ENCODE measurements around the gene LAPTM5. TPM values are rescaled to one million over a fixed set of nuclear protein-coding genes. Genes with fewer than 3 reads are reported as not detected.

Gene LAPTM5
- total and polyA plus RNA-seq, 3 donors from 2014 or later = 2.0 to 46.9 (median 16.3) TPM

GRCh38 chr1:30705698-30706097 lies 51.9 kb downstream of the LAPTM5 start:
- Histone ChIP-seq H3K27ac (no peak overlapping the region), H3K27me3 (no peaks in the 10 kb centered on the region), H3K36me3 (ENCODE audit: low read depth, missing control alignments) (no peaks in the 10 kb centered on the region), H3K4me3 (no peak overlapping the region), H3K9me3 (no peaks in the 10 kb centered on the region), H3K4me1 (peaks cover 11% of the 10 kb centered on the region)
- WGBS, 2 donors = 72 to 87% methylated on average over 4 of the region's 4 CpGs
- intact Hi-C loops (cut with DNase I; ENCODE audit: low total_unique reads) = no loop called here
- DNase-seq = no peak
- no peak for TF ChIP-seq CTCF (IDR thresholded peaks at IDR 0.05)
- TF ChIP-seq POLR2A (IDR thresholded peaks at IDR 0.05) = no peak

- H3K4me1 ChIP-seq = peaks cover 11% of the 10 kb centered on the region
- no peaks in the 10 kb centered on the region for H3K9me3 ChIP-seq
- 57 to 63% methylated on average over 13 to 14 of the region's 14 CpGs for WGBS, 2 donors
- no peaks in the 10 kb centered on the region for H3K36me3 ChIP-seq (ENCODE audit: low read depth, missing control alignments)
- intact Hi-C loops (cut with DNase I; ENCODE audit: low total_unique reads) = no loop called here
- TF ChIP-seq POLR2A (IDR thresholded peaks at IDR 0.05) (no peak), CTCF (IDR thresholded peaks at IDR 0.05) (no peak)
- no peaks in the 10 kb centered on the region for H3K27me3 ChIP-seq
- H3K4me3 ChIP-seq = no peak overlapping the region
- H3K27ac ChIP-seq = no peak overlapping the region
- peak; percentile 43 for DNase-seq
Observed at GRCh38 chr1:30704765-30705509, 52.6 kb downstream of the LAPTM5 start.

GRCh38 chr1:30704271-30704670 lies 53.3 kb downstream of the LAPTM5 start:
- Histone ChIP-seq H3K36me3 (ENCODE audit: low read depth, missing control alignments) (no peaks in the 10 kb centered on the region), H3K4me3 (no peak overlapping the region), H3K27ac (no peak overlapping the region), H3K27me3 (no peaks in the 10 kb centered on the region), H3K9me3 (no peaks in the 10 kb centered on the region), H3K4me1 (peaks cover 11% of the 10 kb centered on the region)
- no peak for TF ChIP-seq CTCF (IDR thresholded peaks at IDR 0.05)
- no peak for TF ChIP-seq POLR2A (IDR thresholded peaks at IDR 0.05)
- WGBS, 2 donors = 37 to 56% methylated on average over 3 to 4 of the region's 4 CpGs
- intact Hi-C loops (cut with DNase I; ENCODE audit: low total_unique reads) = no loop called here
- no peak for DNase-seq

GRCh38 chr1:30702823-30703222 lies 54.8 kb downstream of the LAPTM5 start:
- H3K36me3 ChIP-seq (ENCODE audit: low read depth, missing control alignments) = no peaks in the 10 kb centered on the region
- intact Hi-C loops (cut with DNase I; ENCODE audit: low total_unique reads) = no loop called here
- no peaks in the 10 kb centered on the region for H3K27me3 ChIP-seq
- no peak for TF ChIP-seq CTCF (IDR thresholded peaks at IDR 0.05)
- no peak for TF ChIP-seq POLR2A (IDR thresholded peaks at IDR 0.05)
- H3K4me3 ChIP-seq = no peak overlapping the region
- H3K27ac ChIP-seq = no peak overlapping the region
- DNase-seq = no peak
- H3K4me1 ChIP-seq = peaks cover 11% of the 10 kb centered on the region
- H3K9me3 ChIP-seq = no peaks in the 10 kb centered on the region

GRCh38 chr1:30701258-30701633 lies 56.3 kb downstream of the LAPTM5 start:
- H3K27me3 ChIP-seq = no peaks in the 10 kb centered on the region
- H3K4me1 ChIP-seq = peaks cover 6% of the 10 kb centered on the region
- 88 to 96% methylated on average over 2 of the region's 2 CpGs for WGBS, 2 donors
- intact Hi-C loops (cut with DNase I; ENCODE audit: low total_unique reads) = no loop called here
- TF ChIP-seq POLR2A (IDR thresholded peaks at IDR 0.05) = no peak
- TF ChIP-seq CTCF (IDR thresholded peaks at IDR 0.05) = no peak
- H3K36me3 ChIP-seq (ENCODE audit: low read depth, missing control alignments) = no peaks in the 10 kb centered on the region
- no peak for DNase-seq
- H3K27ac ChIP-seq = no peak overlapping the region
- H3K4me3 ChIP-seq = no peak overlapping the region
- no peaks in the 10 kb centered on the region for H3K9me3 ChIP-seq
